ENCODE results near the gene RFTN1.

Gene RFTN1

DNA sequence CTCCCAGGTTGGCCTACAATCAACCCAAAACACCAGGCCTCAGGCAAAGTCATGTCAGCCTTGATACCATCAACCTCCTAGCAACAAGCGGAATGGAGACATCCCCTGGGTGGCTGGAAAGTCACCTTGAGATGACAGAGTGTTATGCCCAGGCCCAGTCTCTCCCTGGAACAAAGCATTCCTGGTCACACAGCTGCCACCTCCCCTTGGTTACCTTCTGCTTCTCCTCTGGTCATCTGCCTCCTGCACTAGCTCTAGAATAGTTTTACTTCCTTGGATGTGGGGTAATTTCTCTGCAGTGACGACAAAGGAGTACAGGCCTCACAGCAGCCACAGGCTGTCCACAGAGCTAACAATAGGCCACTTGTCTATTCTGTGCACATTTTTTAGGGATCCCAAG lies 114.9 kb downstream of the RFTN1 start:
- peak overlapping the region; percentile 29; the same call in 1 of the 2 replicates for H3K27ac ChIP-seq (ENCODE audit: low read depth, low read length)
- H3K9me3 ChIP-seq (ENCODE audit: control insufficient read depth, insufficient read depth, low read length) = no peaks in the 10 kb centered on the region
- no peak overlapping the region for H3K4me2 ChIP-seq (ENCODE audit: low read length)
- H3K4me3 ChIP-seq (ENCODE audit: low read length) = no peak overlapping the region
- H3F3A ChIP-seq (ENCODE audit: control insufficient read depth, insufficient read depth) = peaks cover 23% of the 10 kb centered on the region
- TF ChIP-seq EZH2phosphoT487 (IDR thresholded peaks at IDR 0.05; ENCODE audit: borderline replicate concordance, low read length) = no peak
- TF ChIP-seq, protein P1, sequence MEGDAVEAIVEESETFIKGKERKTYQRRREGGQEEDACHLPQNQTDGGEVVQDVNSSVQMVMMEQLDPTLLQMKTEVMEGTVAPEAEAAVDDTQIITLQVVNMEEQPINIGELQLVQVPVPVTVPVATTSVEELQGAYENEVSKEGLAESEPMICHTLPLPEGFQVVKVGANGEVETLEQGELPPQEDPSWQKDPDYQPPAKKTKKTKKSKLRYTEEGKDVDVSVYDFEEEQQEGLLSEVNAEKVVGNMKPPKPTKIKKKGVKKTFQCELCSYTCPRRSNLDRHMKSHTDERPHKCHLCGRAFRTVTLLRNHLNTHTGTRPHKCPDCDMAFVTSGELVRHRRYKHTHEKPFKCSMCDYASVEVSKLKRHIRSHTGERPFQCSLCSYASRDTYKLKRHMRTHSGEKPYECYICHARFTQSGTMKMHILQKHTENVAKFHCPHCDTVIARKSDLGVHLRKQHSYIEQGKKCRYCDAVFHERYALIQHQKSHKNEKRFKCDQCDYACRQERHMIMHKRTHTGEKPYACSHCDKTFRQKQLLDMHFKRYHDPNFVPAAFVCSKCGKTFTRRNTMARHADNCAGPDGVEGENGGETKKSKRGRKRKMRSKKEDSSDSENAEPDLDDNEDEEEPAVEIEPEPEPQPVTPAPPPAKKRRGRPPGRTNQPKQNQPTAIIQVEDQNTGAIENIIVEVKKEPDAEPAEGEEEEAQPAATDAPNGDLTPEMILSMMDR (IDR thresholded peaks at IDR 0.05; ENCODE audit: low read depth, low read length, poor library complexity, severe bottlenecking) = no peak
- H4K20me1 ChIP-seq (ENCODE audit: control insufficient read depth, insufficient read depth, low read depth, low read length) = peaks cover 14% of the 10 kb centered on the region; the same call in 1 of the 2 replicates
- H3K4me1 ChIP-seq (ENCODE audit: control insufficient read depth, low read length) = peaks cover 76% of the 10 kb centered on the region
- peaks cover 96% of the 10 kb centered on the region for H3K79me2 ChIP-seq (ENCODE audit: control insufficient read depth, low read length)
- peaks cover 93% of the 10 kb centered on the region for H3K36me3 ChIP-seq (ENCODE audit: control insufficient read depth, low read length)
- no peaks in the 10 kb centered on the region for H3K27me3 ChIP-seq (ENCODE audit: control insufficient read depth, low read length)
- no peaks in the 10 kb centered on the region for H3K9me2 ChIP-seq (replicated peaks; ENCODE audit: control insufficient read depth, low read length)

DNA sequence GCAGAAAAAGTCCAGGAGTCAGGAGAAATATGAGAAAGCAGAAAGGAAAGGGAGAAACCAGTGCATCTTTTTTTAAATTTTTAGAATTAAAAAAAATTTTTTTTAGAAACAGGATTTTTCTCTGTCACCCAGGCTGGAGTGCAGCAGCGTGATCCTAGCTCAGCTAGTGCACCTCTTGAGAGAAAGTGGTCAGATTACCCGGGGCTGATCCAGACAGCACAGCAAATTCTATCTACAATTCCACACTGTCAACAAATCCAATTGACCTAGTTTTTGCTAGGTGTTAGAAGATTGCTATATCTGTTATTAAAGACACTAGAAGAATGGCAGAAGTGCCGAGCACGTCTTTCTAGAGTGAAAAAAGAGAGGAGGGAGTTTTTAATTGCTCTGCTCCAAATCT lies 117.3 kb downstream of the RFTN1 start:
- Histone ChIP-seq H3K27me3 (ENCODE audit: control insufficient read depth, low read length) (no peaks in the 10 kb centered on the region), H3F3A (ENCODE audit: control insufficient read depth, insufficient read depth) (peaks cover 24% of the 10 kb centered on the region), H3K9me3 (ENCODE audit: control insufficient read depth, insufficient read depth, low read length) (no peaks in the 10 kb centered on the region), H3K4me1 (ENCODE audit: control insufficient read depth, low read length) (peaks cover 77% of the 10 kb centered on the region), H3K4me3 (ENCODE audit: low read length) (no peak overlapping the region), H3K9me2 (replicated peaks; ENCODE audit: control insufficient read depth, low read length) (no peaks in the 10 kb centered on the region), H3K4me2 (ENCODE audit: low read length) (no peak overlapping the region), H4K20me1 (ENCODE audit: control insufficient read depth, insufficient read depth, low read depth, low read length) (no peaks in the 10 kb centered on the region), H3K79me2 (ENCODE audit: control insufficient read depth, low read length) (peaks cover 98% of the 10 kb centered on the region), H3K27ac (ENCODE audit: low read depth, low read length) (no peak overlapping the region), H3K36me3 (ENCODE audit: control insufficient read depth, low read length) (peaks cover 94% of the 10 kb centered on the region)
- TF ChIP-seq, protein P1 (IDR thresholded peaks at IDR 0.05; ENCODE audit: low read depth, low read length, poor library complexity, severe bottlenecking) = no peak
- no peak for TF ChIP-seq EZH2phosphoT487 (IDR thresholded peaks at IDR 0.05; ENCODE audit: borderline replicate concordance, low read length)

DNA sequence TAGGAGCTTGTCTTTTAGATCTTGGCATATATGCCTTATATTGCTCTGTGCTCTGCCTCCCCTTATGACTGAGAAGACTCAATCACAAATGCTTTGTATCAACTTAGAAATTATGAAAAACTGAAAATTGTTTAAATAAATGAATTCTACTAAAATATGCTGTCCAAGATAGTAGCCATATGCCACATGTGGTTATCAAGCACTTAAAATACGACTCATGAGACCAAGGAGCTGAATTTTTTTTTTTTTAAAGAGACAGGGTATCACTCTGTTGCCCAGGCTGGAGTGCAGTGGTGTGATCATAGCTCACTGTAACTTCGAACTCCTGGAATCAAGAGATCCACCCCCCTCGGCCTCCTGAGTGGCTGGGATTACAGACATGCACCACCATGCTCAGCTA lies 118.3 kb downstream of the RFTN1 start:
- Histone ChIP-seq H3K27ac (ENCODE audit: low read depth, low read length) (no peak overlapping the region), H4K20me1 (ENCODE audit: control insufficient read depth, insufficient read depth, low read depth, low read length) (no peaks in the 10 kb centered on the region)
- TF ChIP-seq, protein P1 (IDR thresholded peaks at IDR 0.05; ENCODE audit: low read depth, low read length, poor library complexity, severe bottlenecking) = no peak
- no peak for TF ChIP-seq EZH2phosphoT487 (IDR thresholded peaks at IDR 0.05; ENCODE audit: borderline replicate concordance, low read length)

More for the DNA sequence above, 118.3 kb downstream of the RFTN1 start:
- H3K4me2 ChIP-seq (ENCODE audit: low read length) = no peak overlapping the region
- no peak overlapping the region for H3K4me3 ChIP-seq (ENCODE audit: low read length)
- H3K27me3 ChIP-seq (ENCODE audit: control insufficient read depth, low read length) = no peaks in the 10 kb centered on the region
- peaks cover 98% of the 10 kb centered on the region for H3K79me2 ChIP-seq (ENCODE audit: control insufficient read depth, low read length)
- peaks cover 77% of the 10 kb centered on the region for H3K4me1 ChIP-seq (ENCODE audit: control insufficient read depth, low read length)
- H3K9me3 ChIP-seq (ENCODE audit: control insufficient read depth, insufficient read depth, low read length) = no peaks in the 10 kb centered on the region
- peaks cover 28% of the 10 kb centered on the region for H3F3A ChIP-seq (ENCODE audit: control insufficient read depth, insufficient read depth)
- H3K36me3 ChIP-seq (ENCODE audit: control insufficient read depth, low read length) = peaks cover 93% of the 10 kb centered on the region
- no peaks in the 10 kb centered on the region for H3K9me2 ChIP-seq (replicated peaks; ENCODE audit: control insufficient read depth, low read length)

Data from DOHH2 (cell line).